Measurements from ENCODE around the gene ZNF280B. TPM values are rescaled to one million over a fixed set of nuclear protein-coding genes. Genes with fewer than 3 reads are reported as not detected.

ZNF280B gene
- total RNA-seq, 1 experiment from 2014 or later, result 8.2 TPM

- Histone ChIP-seq H3K23me2 (ENCODE audit: insufficient read length, low read depth, low read length, poor library complexity, severe bottlenecking) (no peaks in the 10 kb centered on the region), H3K18ac (ENCODE audit: insufficient read length, low read depth, low read length) (no peak overlapping the region), H3K79me2 (ENCODE audit: insufficient read depth, low read length) (no peaks in the 10 kb centered on the region), H4K91ac (ENCODE audit: insufficient read length, low read depth, low read length) (no peak overlapping the region), H2AFZ (ENCODE audit: low read length) (no peak overlapping the region), H2BK120ac (ENCODE audit: low read depth, low read length, poor library complexity, severe bottlenecking) (no peak overlapping the region), H3K4me1 (ENCODE audit: insufficient read depth, low read length) (no peaks in the 10 kb centered on the region), H3T11ph (ENCODE audit: low read length) (no peak overlapping the region), H2BK15ac (ENCODE audit: low read depth, low read length) (no peak overlapping the region), H2AK5ac (ENCODE audit: insufficient read length, low read length) (no peak overlapping the region), H3K79me1 (ENCODE audit: insufficient read depth, low read depth, low read length, poor library complexity, severe bottlenecking) (no peaks in the 10 kb centered on the region), H2BK20ac (ENCODE audit: low read depth, low read length, poor library complexity, severe bottlenecking) (no peak overlapping the region), H4K5ac (ENCODE audit: insufficient read length, low read depth, low read length) (no peak overlapping the region), H3K23ac (ENCODE audit: insufficient read length, low read depth, low read length) (no peak overlapping the region), H3K14ac (ENCODE audit: insufficient read depth, low read length) (no peak overlapping the region), H2BK12ac (ENCODE audit: insufficient read length, low read depth, low read length) (no peak overlapping the region), H3K9me3 (ENCODE audit: control insufficient read depth, low read depth, low read length) (no peaks in the 10 kb centered on the region), H4K8ac (replicated peaks; ENCODE audit: insufficient read length, low read depth, low read length) (no peak overlapping the region), H3K4me2 (ENCODE audit: insufficient read depth, insufficient read length, low read length) (no peak overlapping the region), H3K27me3 (ENCODE audit: insufficient read depth, low read length) (no peaks in the 10 kb centered on the region; the same call in 1 of the 2 replicates), H3K56ac (ENCODE audit: insufficient read length, low read depth, low read length) (no peak overlapping the region), H4K20me1 (ENCODE audit: control insufficient read depth, insufficient read depth, insufficient read length) (no peaks in the 10 kb centered on the region), H3K9ac (ENCODE audit: extremely low read depth, insufficient read length, low read length) (no peak overlapping the region), H2BK5ac (ENCODE audit: insufficient read length, low read length) (no peak overlapping the region), H3K27ac (ENCODE audit: insufficient read length, low read depth, low read length) (no peak overlapping the region), H3K4ac (ENCODE audit: low read depth, low read length) (no peak overlapping the region)
- Mint-ChIP-seq H3K4me3 (no peak overlapping the region), H3K36me3 (ENCODE audit: insufficient read depth in 1 of 3, low read depth in 3 of 3) (peaks cover 25 to 40% (median 33%) of the 10 kb centered on the region in 3 experiments; a peak in 6 of 7 replicates), H3K27ac (no peak overlapping the region), H3K4me1 (peaks cover 0 to 2% of the 10 kb centered on the region in 2 experiments; a peak in 2 of 4 replicates), H3K9me3 (no peaks in the 10 kb centered on the region), H3K27me3 (ENCODE audit: low read depth) (peaks cover 60% of the 10 kb centered on the region)
- DNase-seq, result no peak
- WGBS (ENCODE audit: extremely low coverage, insufficient read length, low lambda C conversion rate), result no CpG with 5 or more reads among the region's 3 CpGs
- no peak for TF ChIP-seq CTCF (conservative IDR thresholded peaks at IDR 0.05)
Measured at GRCh38 chr22:22485524-22485923, 23.0 kb downstream of the ZNF280B start.
